Ishikawa (cell line): ENCODE results near the gene CTU1.

ENCODE experiments used
- CEBPB ChIP-seq: IDR thresholded peaks from 2 replicates; pipeline ENCODE4 v1.6.1; 2012
- CREB1 ChIP-seq: IDR thresholded peaks from 2 replicates; pipeline ENCODE4 v1.6.1; 2012; ENCODE audit warnings: low read depth
- EGR1 ChIP-seq: IDR thresholded peaks from 2 replicates; pipeline ENCODE4 v1.6.1; 2012
- EP300 ChIP-seq: IDR thresholded peaks from 2 replicates; pipeline ENCODE4 v1.6.1; 2012; ENCODE audit warnings: borderline replicate concordance
- FOXM1 ChIP-seq: IDR thresholded peaks from 2 replicates; pipeline ENCODE4 v1.6.1; 2012; ENCODE audit warnings: low read depth, borderline replicate concordance
- MAX ChIP-seq: IDR thresholded peaks from 2 replicates; pipeline ENCODE4 v1.6.1; 2012
- NFIC ChIP-seq: IDR thresholded peaks from 2 replicates; pipeline ENCODE4 v1.6.1; 2012
- RAD21 ChIP-seq: IDR thresholded peaks from 2 replicates; pipeline ENCODE4 v1.6.1; 2012; ENCODE audit warnings: low read depth
- REST ChIP-seq: IDR thresholded peaks from 2 replicates; pipeline ENCODE4 v1.6.1; 2012; ENCODE audit warnings: low read depth, mild to moderate bottlenecking
- TAF1 ChIP-seq: IDR thresholded peaks from 2 replicates; pipeline ENCODE4 v1.6.1; 2012; ENCODE audit warnings: low read depth, mild to moderate bottlenecking
- TCF12 ChIP-seq: IDR thresholded peaks from 2 replicates; pipeline ENCODE4 v1.6.1; 2012; ENCODE audit warnings: low read depth
- TEAD4 ChIP-seq: IDR thresholded peaks from 2 replicates; pipeline ENCODE4 v1.6.1; 2012
- USF1 ChIP-seq: IDR thresholded peaks from 2 replicates; pipeline ENCODE4 v1.6.1; 2012
- YY1 ChIP-seq: IDR thresholded peaks from 2 replicates; pipeline ENCODE4 v1.6.1; 2012; ENCODE audit warnings: low read depth
- ZBTB7A ChIP-seq: IDR thresholded peaks from 2 replicates; pipeline ENCODE4 v1.6.1; 2012; ENCODE audit warnings: low read depth

Gene CTU1

GRCh38 chr19:51138549-51138979 lies 30.4 kb upstream of the CTU1 start:
- TF ChIP-seq REST: no peak
- no peak for TF ChIP-seq EP300
- TF ChIP-seq ZBTB7A: no peak
- no peak for TF ChIP-seq EGR1
- no peak for TF ChIP-seq MAX
- no peak for TF ChIP-seq USF1
- no peak for TF ChIP-seq CREB1
- no peak for TF ChIP-seq YY1
- TF ChIP-seq FOXM1: no peak
- no peak for TF ChIP-seq TCF12
- TF ChIP-seq RAD21: no peak
- TF ChIP-seq TAF1: no peak
- TF ChIP-seq NFIC: no peak
- no peak for TF ChIP-seq CEBPB
- no peak for TF ChIP-seq TEAD4

GRCh38 chr19:51137792-51138425 lies 29.7 kb upstream of the CTU1 start:
- TF ChIP-seq MAX (no peak), USF1 (no peak), ZBTB7A (no peak), YY1 (no peak), CREB1 (no peak), TCF12 (no peak), FOXM1 (no peak), TEAD4 (no peak), EP300 (no peak), EGR1 (no peak), CEBPB (no peak), REST (no peak), NFIC (no peak), TAF1 (no peak), RAD21 (no peak)

- TF ChIP-seq RAD21 (no peak), TAF1 (no peak), CEBPB (no peak), NFIC (no peak), EGR1 (no peak), EP300 (no peak), FOXM1 (no peak), YY1 (no peak)
Observed at GRCh38 chr19:51136851-51137551, 28.8 kb upstream of the CTU1 start.

GRCh38 chr19:51135986-51136762 lies 28.0 kb upstream of the CTU1 start:
- no peak for TF ChIP-seq CREB1
- no peak for TF ChIP-seq ZBTB7A
- no peak for TF ChIP-seq NFIC
- TF ChIP-seq REST: no peak
- no peak for TF ChIP-seq TEAD4
- no peak for TF ChIP-seq RAD21
- no peak for TF ChIP-seq USF1
- TF ChIP-seq EP300: no peak
- no peak for TF ChIP-seq EGR1
- TF ChIP-seq MAX: no peak
